SK-N-SH treated with all-trans-retinoic acid at 6 μM for 48 hours (cell line): ENCODE data around the gene MYH7B.

ENCODE experiments used
- ATAC-seq: fragments of 200-7000 bp; cut with Tn5 transposase; 3 replicates; pipeline ENCODE4 v1.9.1; 2020; ENCODE audit warnings: mild to moderate bottlenecking, moderate library complexity
- ARNTL ChIP-seq: fragments of 450-650 bp; formaldehyde crosslinking; IDR thresholded peaks from 2 replicates; pipeline ENCODE4 v1.5.0; 2020; ENCODE audit warnings: low read depth, mild to moderate bottlenecking, moderate library complexity, borderline replicate concordance
- BACH2 ChIP-seq: fragments of 250-450 bp; sonication (Bioruptor Pico); IDR thresholded peaks from 2 replicates; pipeline ENCODE4 v1.9.0; 2021; ENCODE audit warnings: mild to moderate bottlenecking, borderline replicate concordance
- CSRNP3 ChIP-seq: fragments of 250-450 bp; sonication (Bioruptor Pico); IDR thresholded peaks from 2 replicates; pipeline ENCODE4 v1.5.1; 2021; ENCODE audit warnings: mild to moderate bottlenecking, moderate library complexity
- ESRRG ChIP-seq: fragments of 250-450 bp; sonication (Bioruptor Pico); IDR thresholded peaks from 2 replicates; pipeline ENCODE4 v1.6.1; 2021; ENCODE audit warnings: mild to moderate bottlenecking
- GLIS3 ChIP-seq: fragments of 250-450 bp; sonication (Bioruptor Pico); IDR thresholded peaks from 2 replicates; pipeline ENCODE4 v1.5.0; 2020; ENCODE audit warnings: mild to moderate bottlenecking, moderate library complexity
- ISL1 ChIP-seq: fragments of 250-450 bp; sonication (Bioruptor Pico); IDR thresholded peaks from 2 replicates; pipeline ENCODE4 v2.1.2; 2022; ENCODE audit warnings: mild to moderate bottlenecking, moderate library complexity
- OSR1 ChIP-seq: fragments of 250-450 bp; sonication (Bioruptor Pico); IDR thresholded peaks from 2 replicates; pipeline ENCODE4 v1.8.0; 2022; ENCODE audit warnings: moderate library complexity, mild to moderate bottlenecking, inconsistent platforms
- PATZ1 ChIP-seq: fragments of 250-450 bp; sonication (Bioruptor Pico); IDR thresholded peaks from 2 replicates; pipeline ENCODE4 v1.8.0; 2020; ENCODE audit warnings: mild to moderate bottlenecking, moderate library complexity, borderline replicate concordance
- PPARA ChIP-seq: fragments of 250-450 bp; sonication (Bioruptor Pico); IDR thresholded peaks from 2 replicates; pipeline ENCODE4 v1.5.0; 2020; ENCODE audit warnings: mild to moderate bottlenecking, borderline replicate concordance
- RARB ChIP-seq: fragments of 250-450 bp; sonication (Bioruptor Pico); IDR thresholded peaks from 2 replicates; pipeline ENCODE4 v1.8.0; 2021; ENCODE audit warnings: mild to moderate bottlenecking, moderate library complexity
- SNAI2 ChIP-seq: fragments of 250-450 bp; sonication (Bioruptor Pico); IDR thresholded peaks from 2 replicates; pipeline ENCODE4 v1.5.0; 2020; ENCODE audit warnings: mild to moderate bottlenecking, moderate library complexity
- TCF4 ChIP-seq: fragments of 250-450 bp; sonication (Bioruptor Pico); IDR thresholded peaks from 2 replicates; pipeline ENCODE4 v1.8.0; 2021; ENCODE audit warnings: mild to moderate bottlenecking, moderate library complexity, borderline replicate concordance
- TOX ChIP-seq: fragments of 250-450 bp; sonication (Bioruptor Pico); IDR thresholded peaks from 2 replicates; pipeline ENCODE4 v1.8.0; 2021; ENCODE audit warnings: mild to moderate bottlenecking, moderate library complexity, borderline replicate concordance
- TSHZ2 ChIP-seq: fragments of 250-450 bp; sonication (Bioruptor Pico); IDR thresholded peaks from 2 replicates; pipeline ENCODE4 v1.5.0; 2020; ENCODE audit warnings: mild to moderate bottlenecking, moderate library complexity
- ZC3H10 ChIP-seq: fragments of 250-450 bp; sonication (Bioruptor Pico); IDR thresholded peaks from 2 replicates; pipeline ENCODE4 v1.5.1; 2021; ENCODE audit warnings: mild to moderate bottlenecking, moderate library complexity
- ZFP3 ChIP-seq: fragments of 250-450 bp; sonication (Bioruptor Pico); IDR thresholded peaks from 2 replicates; pipeline ENCODE4 v1.5.0; 2020; ENCODE audit warnings: mild to moderate bottlenecking, moderate library complexity
- ZFP30 ChIP-seq: fragments of 450-650 bp; formaldehyde crosslinking; IDR thresholded peaks from 2 replicates; pipeline ENCODE4 v1.5.0; 2022; ENCODE audit warnings: mild to moderate bottlenecking, moderate library complexity
- ZNF565 ChIP-seq: fragments of 450-650 bp; formaldehyde crosslinking; conservative IDR thresholded peaks from 2 replicates; pipeline ENCODE4 v1.5.0; 2020; ENCODE audit warnings: low read depth, mild to moderate bottlenecking, moderate library complexity
- ZNF70 ChIP-seq: fragments of 450-650 bp; formaldehyde crosslinking; IDR thresholded peaks from 2 replicates; pipeline ENCODE4 v1.5.0; 2020; ENCODE audit warnings: mild to moderate bottlenecking, moderate library complexity
- ZNF8 ChIP-seq: fragments of 450-650 bp; formaldehyde crosslinking; IDR thresholded peaks from 2 replicates; pipeline ENCODE4 v1.5.0; 2020; ENCODE audit warnings: mild to moderate bottlenecking, moderate library complexity
- TF ChIP-seq, protein P1 (sequence below): fragments of 250-450 bp; sonication (Bioruptor Pico); IDR thresholded peaks from 2 replicates; pipeline ENCODE4 v1.8.0; 2021; ENCODE audit warnings: low read depth, mild to moderate bottlenecking, moderate library complexity, borderline replicate concordance
- TF ChIP-seq, protein P2 (sequence below): fragments of 250-450 bp; sonication (Bioruptor Pico); IDR thresholded peaks from 2 replicates; pipeline ENCODE4 v1.5.1; 2020; ENCODE audit warnings: low read depth, mild to moderate bottlenecking, moderate library complexity

The MYH7B gene

GRCh38 chr20:34949120-34949519 is 6.5 kb upstream of the MYH7B start:
- ATAC-seq = no peak
- no peak for TF ChIP-seq SNAI2 (CRISPR knock-in tag)
- no peak for TF ChIP-seq BACH2 (CRISPR knock-in tag)
- TF ChIP-seq, protein P1, sequence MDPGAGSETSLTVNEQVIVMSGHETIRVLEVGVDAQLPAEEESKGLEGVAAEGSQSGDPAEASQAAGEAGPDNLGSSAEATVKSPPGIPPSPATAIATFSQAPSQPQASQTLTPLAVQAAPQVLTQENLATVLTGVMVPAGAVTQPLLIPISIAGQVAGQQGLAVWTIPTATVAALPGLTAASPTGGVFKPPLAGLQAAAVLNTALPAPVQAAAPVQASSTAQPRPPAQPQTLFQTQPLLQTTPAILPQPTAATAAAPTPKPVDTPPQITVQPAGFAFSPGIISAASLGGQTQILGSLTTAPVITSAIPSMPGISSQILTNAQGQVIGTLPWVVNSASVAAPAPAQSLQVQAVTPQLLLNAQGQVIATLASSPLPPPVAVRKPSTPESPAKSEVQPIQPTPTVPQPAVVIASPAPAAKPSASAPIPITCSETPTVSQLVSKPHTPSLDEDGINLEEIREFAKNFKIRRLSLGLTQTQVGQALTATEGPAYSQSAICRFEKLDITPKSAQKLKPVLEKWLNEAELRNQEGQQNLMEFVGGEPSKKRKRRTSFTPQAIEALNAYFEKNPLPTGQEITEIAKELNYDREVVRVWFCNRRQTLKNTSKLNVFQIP (CRISPR knock-in tag) = no peak
- TF ChIP-seq PPARA (CRISPR knock-in tag) = no peak
- TF ChIP-seq RARB (CRISPR knock-in tag) = no peak
- no peak for TF ChIP-seq ZNF565 (CRISPR knock-in tag)
- no peak for TF ChIP-seq ZFP3 (CRISPR knock-in tag)
- no peak for TF ChIP-seq ESRRG (CRISPR knock-in tag)
- no peak for TF ChIP-seq ZFP30 (CRISPR knock-in tag)
- TF ChIP-seq ZNF70 (CRISPR knock-in tag) = no peak
- no peak for TF ChIP-seq ZC3H10 (CRISPR knock-in tag)
- no peak for TF ChIP-seq ARNTL (CRISPR knock-in tag)
- TF ChIP-seq TOX (CRISPR knock-in tag) = no peak
- TF ChIP-seq TCF4 = no peak
- TF ChIP-seq ISL1 = no peak
- no peak for TF ChIP-seq CSRNP3 (CRISPR knock-in tag)
- no peak for TF ChIP-seq OSR1 (CRISPR knock-in tag)
- TF ChIP-seq ZNF8 (CRISPR knock-in tag) = no peak
- TF ChIP-seq, all 23 proteins: peak for 0

DNA sequence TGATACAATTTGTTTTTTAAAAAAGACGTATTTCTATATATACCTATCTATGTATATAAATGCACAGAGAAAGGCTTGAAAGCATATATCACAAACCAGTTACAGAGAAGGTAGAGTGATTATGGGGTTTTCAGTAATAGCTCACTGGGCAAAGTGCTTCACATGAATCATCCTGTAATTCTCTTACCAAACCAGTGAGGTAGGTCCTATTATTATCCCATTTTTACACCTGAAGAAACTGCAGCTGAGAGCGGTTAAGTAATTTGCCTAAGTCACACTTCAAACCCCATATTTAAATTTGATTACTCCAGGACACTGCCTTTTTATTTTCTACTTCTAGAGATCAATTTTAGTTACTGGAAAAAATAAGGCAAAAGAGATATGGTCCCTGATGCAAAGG is 4.4 kb upstream of the MYH7B start:
- TF ChIP-seq SNAI2 (CRISPR knock-in tag) (no peak), PATZ1 (CRISPR knock-in tag) (no peak), ZC3H10 (CRISPR knock-in tag) (no peak), ZNF70 (CRISPR knock-in tag) (no peak), ZFP30 (CRISPR knock-in tag) (no peak), ESRRG (CRISPR knock-in tag) (no peak), RARB (CRISPR knock-in tag) (no peak), GLIS3 (CRISPR knock-in tag) (no peak), TSHZ2 (CRISPR knock-in tag) (no peak), ARNTL (CRISPR knock-in tag) (no peak), CSRNP3 (CRISPR knock-in tag) (no peak)
- TF ChIP-seq, protein P2, sequence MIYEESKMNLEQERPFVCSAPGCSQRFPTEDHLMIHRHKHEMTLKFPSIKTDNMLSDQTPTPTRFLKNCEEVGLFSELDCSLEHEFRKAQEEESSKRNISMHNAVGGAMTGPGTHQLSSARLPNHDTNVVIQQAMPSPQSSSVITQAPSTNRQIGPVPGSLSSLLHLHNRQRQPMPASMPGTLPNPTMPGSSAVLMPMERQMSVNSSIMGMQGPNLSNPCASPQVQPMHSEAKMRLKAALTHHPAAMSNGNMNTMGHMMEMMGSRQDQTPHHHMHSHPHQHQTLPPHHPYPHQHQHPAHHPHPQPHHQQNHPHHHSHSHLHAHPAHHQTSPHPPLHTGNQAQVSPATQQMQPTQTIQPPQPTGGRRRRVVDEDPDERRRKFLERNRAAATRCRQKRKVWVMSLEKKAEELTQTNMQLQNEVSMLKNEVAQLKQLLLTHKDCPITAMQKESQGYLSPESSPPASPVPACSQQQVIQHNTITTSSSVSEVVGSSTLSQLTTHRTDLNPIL (CRISPR knock-in tag) = no peak
- TF ChIP-seq, protein P1 (CRISPR knock-in tag) = no peak
- no peak for ATAC-seq
